Breast epithelium (tissue), 3 donors: ENCODE results near the gene GALNT1.

Source experiments
- CTCF ChIP-seq, 3 donors: fragments of 450-650 bp; IDR thresholded peaks; one replicate each; pipeline ENCODE4 v1.5.1; 2016 to 2017; ENCODE audit warnings: antibody characterized with exemption in 3 of 3, mild to moderate bottlenecking in 3 of 3, moderate library complexity in 3 of 3
- POLR2A ChIP-seq: fragments of 450-650 bp; IDR thresholded peaks from one replicate; pipeline ENCODE4 v1.6.1; 2016; ENCODE audit warnings: antibody characterized with exemption, mild to moderate bottlenecking, moderate library complexity

- no peak for TF ChIP-seq CTCF (IDR thresholded peaks at IDR 0.05)
- TF ChIP-seq POLR2A, result no peak
Measured at GRCh38 chr18:35715139-35715538, 133.6 kb downstream of the GALNT1 start.
